Sigmoid colon (tissue), 7 donors: Measurements from ENCODE around the gene GSG1L. TPM values are rescaled to one million over a fixed set of nuclear protein-coding genes. Genes with fewer than 3 reads are reported as not detected.

ENCODE experiments used
- DNase-seq: peaks from one replicate; pipeline ENCODE4 v3.0.0-alpha.2; 2019
- H3K27ac ChIP-seq, 4 donors: fragments of 200-600 bp; sonication (generic); one replicate each; pipeline ENCODE4 v1.5.1; 2016 to 2019; ENCODE audit warnings: mild to moderate bottlenecking in 1 of 4
- H3K27me3 ChIP-seq, 3 donors: fragments of 200-600 bp; sonication (generic); one replicate each; pipeline ENCODE4 v1.5.1; 2019; ENCODE audit warnings: mild to moderate bottlenecking in 1 of 3
- H3K36me3 ChIP-seq, 4 donors: fragments of 200-600 bp; sonication (generic); one replicate each; pipeline ENCODE4 v1.5.1; 2016 to 2019
- H3K4me1 ChIP-seq, 4 donors: fragments of 200-600 bp; sonication (generic); one replicate each; pipeline ENCODE4 v1.5.1; 2017 to 2019
- H3K4me3 ChIP-seq, 4 donors: fragments of 200-600 bp; sonication (generic); one replicate each; pipeline ENCODE4 v1.5.1; 2017 to 2019; ENCODE audit warnings: mild to moderate bottlenecking in 2 of 4, moderate library complexity in 1 of 4
- H3K9me3 ChIP-seq, 4 donors: fragments of 200-600 bp in 3 of 4; sonication (generic) in 3 of 4; one replicate each; pipeline versions ENCODE4 v1.5.1 to v1.6.1; 2013 to 2019
- EP300 ChIP-seq, 4 donors: sonication (generic); formaldehyde crosslinking; IDR thresholded peaks; one replicate each; pipeline ENCODE4 v1.6.1; 2017; ENCODE audit warnings: antibody characterized with exemption in 4 of 4
- POLR2A ChIP-seq, 2 donors: fragments of 450-650 bp; IDR thresholded peaks; one replicate each; pipeline ENCODE4 v1.6.1; 2016; ENCODE audit warnings: antibody characterized with exemption in 2 of 2, mild to moderate bottlenecking in 2 of 2, moderate library complexity in 2 of 2
- POLR2AphosphoS5 ChIP-seq, 4 donors: sonication (generic); formaldehyde crosslinking; IDR thresholded peaks; one replicate each; pipeline ENCODE4 v1.6.1; 2017; ENCODE audit warnings: antibody characterized with exemption in 4 of 4
- WGBS, 2 donors: extraction: QIAGEN DNeasy Blood & Tissue Kit; methylation state at CpG; one replicate each; pipeline ENCODE4 v1.1.7; 2013; 5-methylcytosine and 5-hydroxymethylcytosine counted together
- intact Hi-C: fragments of 100-400 bp; cut with DNase I; formaldehyde crosslinking; loops from one replicate; pipeline ENCODE4 v1.15.1; 2023
- polyA plus RNA-seq, 3 donors: library from polyadenylated mRNA; stranded (reverse); fragments of 200-250 nt; gene quantifications; one replicate each; pipeline ENCODE4 v1.2.3, GENCODE V29; 2013
- total RNA-seq, 4 donors: library from RNA; depleted of rRNA; stranded (reverse); fragments of >200 nt; gene quantifications; one replicate each; pipeline ENCODE4 v1.1.0, GENCODE V29; 2016
- TF ChIP-seq, protein P1 (sequence below), 4 experiments: fragments of 450-650 bp in 3 of 4; fragments of 200-600 bp in 1 of 4; IDR thresholded peaks; one replicate each; pipeline ENCODE4 v1.5.1; 2016 to 2019; ENCODE audit warnings: antibody characterized with exemption in 4 of 4, mild to moderate bottlenecking in 3 of 4, moderate library complexity in 2 of 4
- donor health status: healthy with polysubstance abuse.
- donor health status: Bipolar disorder and iron deficiency.
- donor health status: healthy.

Gene GSG1L
- total and polyA plus RNA-seq, 7 donors = 0.25 to 0.66 (median 0.36) TPM; not detected in 2

GRCh38 chr16:27801289-27801945 is 262.1 kb downstream of the GSG1L start:
- H3K4me1 ChIP-seq = no peaks in the 10 kb centered on the region
- H3K9me3 ChIP-seq = no peaks in the 10 kb centered on the region
- H3K27ac ChIP-seq = no peak overlapping the region
- no peak overlapping the region for H3K4me3 ChIP-seq
- no peaks in the 10 kb centered on the region for H3K36me3 ChIP-seq
- 79 to 86% methylated on average over 18 of the region's 18 CpGs for WGBS, 2 donors
- peaks cover 0 to 6% (median 0%) of the 10 kb centered on the region in 3 donors for H3K27me3 ChIP-seq
- TF ChIP-seq EP300 (IDR thresholded peaks at IDR 0.05) (no peak), POLR2AphosphoS5 (IDR thresholded peaks at IDR 0.05) (no peak), POLR2A (IDR thresholded peaks at IDR 0.05) (no peak)
- TF ChIP-seq, protein P1, sequence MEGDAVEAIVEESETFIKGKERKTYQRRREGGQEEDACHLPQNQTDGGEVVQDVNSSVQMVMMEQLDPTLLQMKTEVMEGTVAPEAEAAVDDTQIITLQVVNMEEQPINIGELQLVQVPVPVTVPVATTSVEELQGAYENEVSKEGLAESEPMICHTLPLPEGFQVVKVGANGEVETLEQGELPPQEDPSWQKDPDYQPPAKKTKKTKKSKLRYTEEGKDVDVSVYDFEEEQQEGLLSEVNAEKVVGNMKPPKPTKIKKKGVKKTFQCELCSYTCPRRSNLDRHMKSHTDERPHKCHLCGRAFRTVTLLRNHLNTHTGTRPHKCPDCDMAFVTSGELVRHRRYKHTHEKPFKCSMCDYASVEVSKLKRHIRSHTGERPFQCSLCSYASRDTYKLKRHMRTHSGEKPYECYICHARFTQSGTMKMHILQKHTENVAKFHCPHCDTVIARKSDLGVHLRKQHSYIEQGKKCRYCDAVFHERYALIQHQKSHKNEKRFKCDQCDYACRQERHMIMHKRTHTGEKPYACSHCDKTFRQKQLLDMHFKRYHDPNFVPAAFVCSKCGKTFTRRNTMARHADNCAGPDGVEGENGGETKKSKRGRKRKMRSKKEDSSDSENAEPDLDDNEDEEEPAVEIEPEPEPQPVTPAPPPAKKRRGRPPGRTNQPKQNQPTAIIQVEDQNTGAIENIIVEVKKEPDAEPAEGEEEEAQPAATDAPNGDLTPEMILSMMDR (IDR thresholded peaks at IDR 0.05) = no peak
- intact Hi-C loops = no loop called here
- DNase-seq = no peak

GRCh38 chr16:27800817-27801216 is 262.7 kb downstream of the GSG1L start:
- H3K27ac ChIP-seq = no peak overlapping the region
- no peaks in the 10 kb centered on the region for H3K9me3 ChIP-seq
- no peak for TF ChIP-seq POLR2A (IDR thresholded peaks at IDR 0.05)
- TF ChIP-seq EP300 (IDR thresholded peaks at IDR 0.05) = no peak
- TF ChIP-seq POLR2AphosphoS5 (IDR thresholded peaks at IDR 0.05) = no peak
- TF ChIP-seq, protein P1 (IDR thresholded peaks at IDR 0.05) = no peak
- H3K4me3 ChIP-seq = no peak overlapping the region
- H3K27me3 ChIP-seq = peaks cover 0 to 6% (median 0%) of the 10 kb centered on the region in 3 donors
- H3K4me1 ChIP-seq = no peaks in the 10 kb centered on the region
- no peaks in the 10 kb centered on the region for H3K36me3 ChIP-seq
- DNase-seq = no peak
- WGBS, 2 donors = 80 to 81% methylated on average over 9 of the region's 9 CpGs
- intact Hi-C loops = no loop called here

- 65 to 74% methylated on average over 8 of the region's 8 CpGs for WGBS, 2 donors
- Histone ChIP-seq H3K9me3 (no peaks in the 10 kb centered on the region), H3K4me3 (no peak overlapping the region), H3K36me3 (no peaks in the 10 kb centered on the region), H3K4me1 (no peaks in the 10 kb centered on the region), H3K27me3 (peaks cover 0 to 6% (median 0%) of the 10 kb centered on the region in 3 donors), H3K27ac (no peak overlapping the region)
- TF ChIP-seq, protein P1 (IDR thresholded peaks at IDR 0.05) = no peak
- no peak for TF ChIP-seq POLR2A (IDR thresholded peaks at IDR 0.05)
- no peak for TF ChIP-seq POLR2AphosphoS5 (IDR thresholded peaks at IDR 0.05)
- TF ChIP-seq EP300 (IDR thresholded peaks at IDR 0.05) = no peak
- DNase-seq = no peak
- intact Hi-C loops = no loop called here
Observed at GRCh38 chr16:27799896-27800295, 263.6 kb downstream of the GSG1L start.

- no peaks in the 10 kb centered on the region for H3K36me3 ChIP-seq
- WGBS, 2 donors = 55 to 59% methylated on average over 5 of the region's 5 CpGs
- no peak overlapping the region for H3K4me3 ChIP-seq
- no peak overlapping the region for H3K27ac ChIP-seq
- TF ChIP-seq EP300 (IDR thresholded peaks at IDR 0.05) = no peak
- no peak for TF ChIP-seq POLR2A (IDR thresholded peaks at IDR 0.05)
- TF ChIP-seq POLR2AphosphoS5 (IDR thresholded peaks at IDR 0.05) = no peak
- TF ChIP-seq, protein P1 (IDR thresholded peaks at IDR 0.05) = no peak
- no peak for DNase-seq
- no peaks in the 10 kb centered on the region for H3K4me1 ChIP-seq
- no peaks in the 10 kb centered on the region for H3K9me3 ChIP-seq
- no peaks in the 10 kb centered on the region for H3K27me3 ChIP-seq
- intact Hi-C loops = no loop called here
Observed at GRCh38 chr16:27798241-27798640, 265.3 kb downstream of the GSG1L start.
